ENCODE results near the gene JPH2. TPM values are rescaled to one million over a fixed set of nuclear protein-coding genes. Genes with fewer than 3 reads are reported as not detected.
A peak's percentile ranks its signal among the peaks of the same experiment; 100 is the strongest.
"Not testable (repeated sequence)": the region's sequence is repeated elsewhere in the genome, so short reads cannot be mapped to it uniquely, and the experiment has no call there.

The JPH2 gene
- total RNA-seq, 1 experiment from 2014 or later = 39.3 TPM

DNA sequence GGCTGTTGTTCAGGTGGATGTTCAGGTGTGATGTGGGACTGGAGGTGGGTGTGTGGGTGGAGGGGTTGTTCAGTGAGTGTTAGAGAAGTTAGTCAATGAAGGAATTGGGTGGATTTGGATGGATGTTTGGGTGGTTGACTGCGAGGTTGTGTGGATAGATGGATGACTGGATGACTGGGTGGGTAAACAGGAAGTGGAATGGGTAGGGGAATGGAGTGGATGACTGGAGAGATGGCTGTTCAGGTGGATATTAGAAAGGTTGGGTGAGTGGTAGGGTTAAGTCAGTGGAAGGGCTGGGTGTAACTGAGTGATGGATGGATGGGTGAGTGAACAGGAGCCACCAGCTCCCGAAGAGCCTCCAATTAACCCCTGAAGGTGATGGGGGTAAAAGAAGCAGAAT, 27.9 kb downstream of the JPH2 start:
- DNase-seq (ENCODE audit: low read depth) = no peak

DNA sequence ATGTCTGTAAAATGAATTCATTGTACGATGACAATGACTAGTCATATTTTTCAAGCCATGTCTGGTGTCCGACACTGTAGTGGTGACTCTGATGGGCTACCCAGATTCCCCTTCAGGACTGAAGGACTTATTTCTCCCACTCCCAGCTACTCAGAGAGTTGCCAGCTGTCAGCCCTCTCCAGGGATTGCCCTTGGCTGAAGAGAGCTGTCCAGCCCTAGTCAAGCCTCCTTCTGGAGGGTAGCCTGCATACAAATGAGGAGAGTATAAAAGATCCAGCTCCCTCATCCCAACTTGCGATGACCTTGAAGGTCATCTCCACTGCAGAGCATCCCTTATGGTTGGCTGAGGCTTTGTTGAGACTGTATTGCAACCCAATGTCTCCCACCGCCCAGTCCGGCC, 29.9 kb downstream of the JPH2 start:
- DNase-seq (ENCODE audit: low read depth) = no peak

DNA sequence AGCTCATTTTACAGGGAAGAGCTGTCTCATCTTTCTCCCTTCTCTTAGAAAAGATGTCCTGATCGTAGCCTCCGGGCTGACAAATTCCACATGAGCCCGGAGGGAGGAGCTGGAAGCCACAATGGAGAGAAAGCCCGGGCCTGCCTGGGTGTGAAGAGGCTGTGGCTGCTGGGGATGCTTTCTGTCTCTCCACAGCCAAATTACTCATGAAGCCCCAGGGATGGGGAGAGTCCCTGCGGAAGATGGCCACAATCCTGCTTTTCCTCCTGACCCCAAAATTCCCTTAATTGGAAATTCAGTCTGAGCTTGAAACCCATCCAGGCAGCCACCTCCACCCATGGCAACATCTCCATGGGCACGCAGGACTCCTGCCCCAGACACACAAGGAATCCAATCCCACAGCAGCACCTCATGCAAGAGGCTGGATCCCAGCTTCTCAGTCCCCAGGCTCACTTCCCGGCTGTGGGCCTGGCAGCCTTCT, 32.4 kb downstream of the JPH2 start:
- peak; percentile 99 for DNase-seq (ENCODE audit: low read depth)

GRCh38 chr20:44153636-44154043, 33.3 kb downstream of the JPH2 start:
- peak; percentile 99 for DNase-seq (ENCODE audit: low read depth)

GRCh38 chr20:44151621-44152416, 35.2 kb downstream of the JPH2 start:
- peak; percentile 98 for DNase-seq (ENCODE audit: low read depth)

GRCh38 chr20:44146272-44146671, 40.7 kb downstream of the JPH2 start:
- no peak for DNase-seq (ENCODE audit: low read depth)

GRCh38 chr20:44145131-44145775, 41.7 kb downstream of the JPH2 start:
- DNase-seq (ENCODE audit: low read depth) = no peak

DNA sequence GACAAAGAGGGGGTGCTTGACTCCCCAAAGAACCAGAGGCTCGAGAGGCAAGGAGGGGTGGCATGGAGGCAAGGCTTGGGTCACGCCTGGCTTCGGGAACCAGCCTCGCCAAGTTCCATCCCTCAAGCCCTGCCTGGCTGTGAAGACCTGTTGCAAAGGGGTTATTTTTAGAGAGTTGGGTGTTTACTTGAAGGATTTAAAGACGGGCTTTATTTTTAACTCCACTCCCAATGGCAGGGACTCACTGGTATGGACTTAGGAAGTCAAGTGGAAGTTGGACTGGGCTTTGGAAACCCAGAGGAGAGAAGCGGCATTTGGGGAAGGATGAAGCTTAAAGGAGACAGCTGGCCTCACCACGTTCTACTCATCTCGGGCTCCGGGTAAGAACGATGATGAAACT, 43.1 kb downstream of the JPH2 start:
- DNase-seq (ENCODE audit: low read depth) = no peak

DNA sequence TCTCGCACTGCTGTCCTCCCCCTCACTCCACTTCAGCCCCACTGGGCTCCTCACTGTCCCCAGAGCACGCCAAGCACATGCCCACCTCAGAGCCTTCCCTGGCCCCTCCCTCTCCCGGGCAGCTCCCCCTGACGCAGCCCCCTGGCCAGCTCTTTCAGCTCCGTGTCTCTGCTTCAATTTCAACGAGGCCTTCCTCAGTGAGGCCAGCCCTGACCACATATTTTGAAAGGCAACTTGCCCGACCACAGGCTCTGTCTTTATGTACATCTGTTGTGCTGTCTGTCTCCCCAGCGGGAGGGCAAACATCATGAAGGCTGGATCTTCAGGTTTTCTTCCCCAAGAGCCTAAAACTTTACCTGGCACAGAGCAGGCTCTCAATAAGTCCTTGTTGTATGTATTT, 44.6 kb downstream of the JPH2 start:
- DNase-seq (ENCODE audit: low read depth) = peak; percentile 47

DNA sequence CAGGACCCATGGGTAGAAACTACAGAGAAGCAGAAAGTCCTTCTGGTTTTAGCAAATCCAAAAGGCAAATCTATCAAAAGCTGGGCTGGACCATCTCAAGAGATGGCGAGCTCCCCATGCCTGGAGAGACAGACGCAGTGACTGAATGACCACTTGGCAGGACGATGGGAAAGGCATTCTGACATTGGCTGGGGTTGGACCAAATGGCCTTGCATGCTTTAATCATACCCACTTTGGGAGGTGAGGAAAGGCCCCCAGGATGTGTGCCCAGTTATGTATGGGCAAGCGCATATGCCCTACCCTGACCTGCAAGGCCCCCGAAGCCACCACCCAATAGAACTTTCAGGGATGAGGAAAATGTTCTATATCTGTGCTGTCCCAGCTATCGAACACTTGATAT, 45.1 kb downstream of the JPH2 start:
- DNase-seq (ENCODE audit: low read depth) = no peak

- DNase-seq (ENCODE audit: low read depth) = peak; percentile 59
These were observed 48.1 kb downstream of the JPH2 start for GRCh38 chr20:44138867-44139266.

DNA sequence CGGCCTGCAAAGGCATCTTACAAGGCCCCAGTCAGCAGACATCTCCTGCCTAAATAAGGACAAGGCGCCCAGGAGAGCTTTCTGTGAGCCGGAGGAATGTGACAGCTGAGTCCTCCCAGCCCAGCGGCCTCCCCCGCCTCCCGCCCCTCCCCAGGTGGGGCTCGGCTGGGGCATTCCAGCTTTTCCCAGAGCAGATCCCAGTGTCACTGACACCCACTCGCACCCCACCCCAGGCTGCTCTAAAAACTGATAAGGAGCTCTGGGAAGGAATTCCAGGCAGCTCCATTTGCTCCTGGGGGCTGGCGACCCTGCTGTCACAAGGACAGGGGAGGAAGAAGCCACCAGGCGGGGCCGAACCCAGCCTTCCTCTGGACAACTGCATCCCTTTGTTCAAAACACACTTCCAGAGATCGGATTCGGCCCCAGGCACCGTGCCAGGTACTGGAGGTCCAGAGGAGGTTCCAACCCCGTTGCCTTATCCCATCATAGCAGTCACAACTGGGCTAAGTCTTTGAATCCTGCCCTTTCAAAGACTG, 49.7 kb downstream of the JPH2 start:
- DNase-seq (ENCODE audit: low read depth) = peak; percentile 90

GRCh38 chr20:44136579-44137265, 50.3 kb downstream of the JPH2 start:
- DNase-seq (ENCODE audit: low read depth) = no peak

DNA sequence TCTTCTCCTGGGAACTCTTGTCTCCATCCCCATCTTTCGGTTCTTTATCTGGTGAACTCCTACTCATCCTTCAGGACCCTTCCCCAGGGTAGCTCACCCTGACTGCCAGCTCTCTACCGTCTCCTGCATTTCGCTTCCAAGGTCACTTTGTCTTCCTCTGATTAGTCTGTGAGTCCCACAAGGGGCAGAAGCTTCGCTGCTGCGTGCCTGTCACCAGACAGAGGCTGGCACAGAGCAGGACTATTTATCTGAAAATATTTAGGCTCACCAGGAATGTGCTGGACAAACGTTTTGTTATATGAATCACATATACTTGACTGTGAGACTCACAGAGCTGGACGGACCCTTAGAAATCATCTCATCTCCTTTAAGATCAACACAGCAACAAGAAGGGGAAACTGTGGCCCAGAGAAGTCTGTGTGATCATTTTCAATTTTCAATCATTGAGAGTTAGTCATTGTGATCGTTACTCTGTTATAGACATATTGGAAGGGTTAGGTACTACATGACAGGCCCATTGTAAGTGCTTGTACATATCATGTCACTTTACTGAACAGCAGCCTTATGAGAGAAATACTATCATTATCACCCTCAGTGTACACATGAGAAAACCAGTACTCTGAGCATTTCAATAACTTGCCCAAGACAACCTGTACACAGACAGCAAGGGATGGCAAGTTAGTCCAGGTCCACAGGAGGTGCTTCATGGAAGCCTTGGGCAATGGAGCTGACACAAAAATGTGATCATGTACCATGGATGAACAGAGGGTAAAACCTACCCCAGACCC, 51.4 kb downstream of the JPH2 start:
- DNase-seq (ENCODE audit: low read depth) = peak; percentile 37

DNA sequence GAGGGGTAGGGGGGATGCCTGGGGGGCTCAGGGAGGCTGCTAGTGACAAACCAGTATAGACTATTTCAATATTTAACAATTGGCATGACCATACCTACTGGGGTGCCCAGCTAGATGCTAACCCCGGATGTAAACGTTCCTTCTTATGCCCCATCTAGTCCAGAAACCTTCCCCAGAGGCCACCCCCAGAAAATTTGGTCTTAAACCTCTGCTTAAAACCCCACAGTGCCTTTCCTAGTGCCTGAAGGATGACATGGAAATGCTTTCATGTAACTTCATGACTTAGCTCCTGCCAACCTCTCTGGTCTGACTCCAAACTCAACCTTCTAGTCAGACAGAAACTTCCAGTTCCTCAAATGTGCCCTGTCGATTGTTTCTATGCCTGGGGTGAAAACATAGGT, 52.0 kb downstream of the JPH2 start:
- DNase-seq (ENCODE audit: low read depth) = peak; percentile 60

- peak; percentile 24 for DNase-seq (ENCODE audit: low read depth)
These were observed 53.6 kb downstream of the JPH2 start for GRCh38 chr20:44133424-44133823.

- no peak for DNase-seq (ENCODE audit: low read depth)
These were observed 55.3 kb downstream of the JPH2 start for GRCh38 chr20:44131704-44132103.

GRCh38 chr20:44129911-44130718, 56.9 kb downstream of the JPH2 start:
- peak; percentile 93 for DNase-seq (ENCODE audit: low read depth)

DNA sequence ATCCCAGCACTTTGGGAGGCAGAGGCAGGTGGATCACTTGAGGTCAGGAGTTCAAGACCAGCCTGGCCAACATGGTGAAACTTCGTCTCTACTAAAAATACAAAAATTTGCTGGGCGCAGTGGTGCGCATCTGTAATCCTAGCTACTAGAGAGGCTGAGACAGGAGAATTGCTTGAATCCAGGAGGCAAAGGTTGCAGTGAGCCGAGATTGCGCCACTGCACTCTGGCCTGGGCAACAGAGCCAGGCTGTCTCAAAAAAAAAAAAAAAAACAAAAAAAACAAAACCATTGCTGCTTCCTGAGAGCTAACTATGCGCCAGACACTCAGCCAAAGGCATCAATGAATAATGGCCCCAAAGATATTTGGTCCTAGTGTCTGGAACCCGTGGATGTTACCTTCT, 57.7 kb downstream of the JPH2 start:
- not testable (repeated sequence) for DNase-seq (ENCODE audit: low read depth)

GRCh38 chr20:44126445-44126844, 60.5 kb downstream of the JPH2 start:
- DNase-seq (ENCODE audit: low read depth) = no peak

Data from M059J (cell line).